WTC11 (cell line): ENCODE results near the gene LGALS7.
A peak's percentile ranks its signal among the peaks of the same experiment; 100 is the strongest.

Source experiments
- GRHL2 ChIP-seq: fragments of 250-450 bp; sonication (Bioruptor Pico); IDR thresholded peaks from 2 replicates; pipeline ENCODE4 v1.8.0; 2022; ENCODE audit warnings: mild to moderate bottlenecking, moderate library complexity; ENCODE audit not compliant: insufficient replicate concordance, severe bottlenecking
- MAX ChIP-seq: sonication (generic); formaldehyde crosslinking; IDR thresholded peaks from 2 replicates; pipeline ENCODE4 v1.8.0; 2022; ENCODE audit warnings: mild to moderate bottlenecking, missing genetic modification reagents
- USF2 ChIP-seq: sonication (generic); formaldehyde crosslinking; IDR thresholded peaks from 2 replicates; pipeline ENCODE4 v1.8.1; 2023; ENCODE audit warnings: mild to moderate bottlenecking, missing genetic modification reagents, moderate library complexity

- TF ChIP-seq MAX = peak; percentile 88; the same call in 1 of the 2 replicates
- TF ChIP-seq GRHL2 (CRISPR knock-in tag) = no peak
- no peak for TF ChIP-seq USF2 (CRISPR knock-in tag)
These were observed 36.7 kb downstream of the LGALS7 start for GRCh38 chr19:38736413-38737280.
